Measurements from ENCODE around the gene HELZ. TPM values are rescaled to one million over a fixed set of nuclear protein-coding genes. Genes with fewer than 3 reads are reported as not detected.
"Not testable (repeated sequence)": the region's sequence is repeated elsewhere in the genome, so short reads cannot be mapped to it uniquely, and the experiment has no call there.

Gene HELZ
- total RNA-seq, 1 donor = 247 TPM

DNA sequence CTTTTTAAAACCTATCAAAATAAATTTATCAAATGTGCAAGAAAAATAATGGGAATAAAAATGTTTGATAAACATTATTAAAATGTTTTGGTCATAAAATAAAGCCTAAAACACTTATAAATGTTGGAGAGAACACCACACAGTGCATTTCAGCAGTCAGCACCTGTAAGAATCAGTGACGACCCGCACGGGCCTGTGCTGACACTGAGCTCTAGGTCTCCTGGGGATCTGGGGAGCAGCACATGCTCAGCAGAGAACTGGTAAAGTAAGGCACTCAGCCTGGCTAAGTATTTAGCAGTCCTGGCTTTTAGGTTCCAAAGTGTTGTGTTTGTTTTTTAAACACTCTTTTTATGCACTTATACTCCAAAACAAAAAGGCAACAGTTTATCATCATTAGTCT lies 46.9 kb downstream of the HELZ start:
- Histone ChIP-seq H3K4me3 (ENCODE audit: low read length) (no peak overlapping the region), H3K27me3 (ENCODE audit: insufficient read depth, low read length) (no peaks in the 10 kb centered on the region), H3K9me3 (ENCODE audit: low read depth, low read length) (no peaks in the 10 kb centered on the region), H3K4me1 (ENCODE audit: insufficient read depth, low read length) (no peaks in the 10 kb centered on the region)

DNA sequence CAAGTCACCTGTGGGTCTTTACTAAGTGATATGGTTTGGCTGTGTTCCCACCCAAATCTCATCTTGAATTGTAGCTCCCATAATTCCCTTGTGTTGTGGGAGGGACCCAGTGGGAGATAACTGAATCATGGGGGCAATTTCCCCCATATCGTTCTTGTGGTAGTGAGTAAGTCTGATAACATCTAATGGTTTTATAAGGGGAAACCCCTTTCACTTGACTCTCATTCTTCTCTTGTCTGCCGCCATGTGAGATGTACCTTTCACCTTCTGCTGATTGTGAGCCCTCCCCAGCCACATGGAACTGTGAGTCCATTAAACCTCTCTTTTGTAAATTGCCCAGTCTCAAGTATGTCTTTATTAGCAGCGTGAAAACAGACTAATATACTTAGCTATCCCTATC lies 48.0 kb downstream of the HELZ start:
- not testable (repeated sequence) for H3K4me1 ChIP-seq (ENCODE audit: insufficient read depth, low read length); H3K9me3 ChIP-seq (ENCODE audit: low read depth, low read length); H3K4me3 ChIP-seq (ENCODE audit: low read length); H3K27me3 ChIP-seq (ENCODE audit: insufficient read depth, low read length)

DNA sequence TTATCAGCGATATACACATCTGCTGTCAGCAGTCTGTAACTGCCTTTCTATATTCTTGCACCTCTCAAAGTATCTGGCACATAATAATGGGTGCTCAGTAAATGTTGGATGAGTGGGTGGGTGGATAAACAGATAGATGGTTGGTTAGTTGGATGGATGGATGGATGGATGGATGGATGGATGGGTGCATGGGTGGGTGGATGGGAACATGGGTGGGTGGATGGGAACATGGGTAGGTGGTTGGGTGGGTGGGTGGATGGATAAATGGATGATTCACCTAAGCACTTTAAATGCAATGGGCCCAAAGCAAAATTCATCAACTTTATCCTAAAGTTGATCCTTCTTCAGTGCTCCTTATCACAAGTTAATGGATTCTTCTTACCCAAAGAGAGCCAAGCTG lies 48.6 kb downstream of the HELZ start:
- Histone ChIP-seq H3K9me3 (ENCODE audit: low read depth, low read length) (no peaks in the 10 kb centered on the region), H3K27me3 (ENCODE audit: insufficient read depth, low read length) (no peaks in the 10 kb centered on the region), H3K4me1 (ENCODE audit: insufficient read depth, low read length) (no peaks in the 10 kb centered on the region), H3K4me3 (ENCODE audit: low read length) (no peak overlapping the region)

DNA sequence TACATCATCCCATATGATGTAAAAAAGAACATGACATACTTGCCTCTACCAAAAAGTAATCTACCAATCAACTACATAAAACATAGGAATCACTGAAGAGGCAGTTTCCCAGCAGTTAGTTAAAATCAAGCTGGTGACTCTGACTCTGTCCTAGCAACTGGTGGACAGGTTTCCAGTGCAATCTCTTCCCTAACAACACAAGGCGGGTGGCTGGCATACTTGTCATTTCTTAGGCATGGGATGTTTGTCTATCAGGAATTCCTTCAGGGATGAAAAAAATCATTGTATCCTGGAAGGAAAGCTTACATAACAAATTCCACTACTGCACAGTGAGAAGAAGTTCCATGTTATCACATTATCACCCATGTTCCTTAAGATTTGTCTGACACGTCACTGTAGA lies 50.9 kb downstream of the HELZ start:
- Histone ChIP-seq H3K9me3 (ENCODE audit: low read depth, low read length) (no peaks in the 10 kb centered on the region), H3K4me1 (ENCODE audit: insufficient read depth, low read length) (no peaks in the 10 kb centered on the region), H3K27me3 (ENCODE audit: insufficient read depth, low read length) (no peaks in the 10 kb centered on the region), H3K4me3 (ENCODE audit: low read length) (no peak overlapping the region)

DNA sequence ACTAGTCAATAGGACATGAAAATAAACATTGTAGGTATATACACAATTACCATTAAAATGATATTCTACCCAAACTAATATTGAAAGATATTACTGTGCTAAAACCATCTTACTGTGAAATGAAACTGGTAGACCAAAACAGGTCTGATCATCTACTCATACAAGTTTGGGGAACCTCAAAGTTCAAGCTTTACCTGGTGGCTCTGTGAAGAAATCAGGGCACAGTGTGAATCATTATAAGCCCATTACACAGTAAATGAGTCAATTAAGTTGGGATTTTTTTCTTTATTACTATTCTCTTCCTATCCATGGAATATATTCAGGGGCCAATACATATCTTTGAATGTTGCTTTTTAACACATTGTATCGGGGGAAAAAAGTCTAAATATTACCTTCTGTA lies 57.1 kb downstream of the HELZ start:
- H3K27me3 ChIP-seq (ENCODE audit: insufficient read depth, low read length) = no peaks in the 10 kb centered on the region

DNA sequence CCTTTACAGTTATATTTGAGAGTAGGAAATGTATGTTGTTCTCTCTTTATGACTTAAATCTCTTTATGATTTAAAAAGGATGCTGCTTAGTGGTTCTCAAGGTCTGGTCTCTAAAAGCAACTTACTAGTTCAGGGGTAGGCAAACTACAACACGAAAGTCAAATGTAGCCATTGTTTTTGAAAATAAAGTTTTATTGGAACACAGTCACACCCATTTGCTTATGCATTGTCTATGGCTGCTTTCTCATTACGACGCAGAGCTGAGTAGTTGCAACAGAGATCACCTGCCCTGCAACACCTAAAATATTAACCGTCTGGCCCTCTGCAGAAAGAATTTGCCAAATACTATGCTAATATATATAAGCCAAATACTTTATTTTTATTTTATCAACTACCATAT lies 58.2 kb downstream of the HELZ start:
- no peak overlapping the region for H3K4me3 ChIP-seq (ENCODE audit: low read length)
- H3K27me3 ChIP-seq (ENCODE audit: insufficient read depth, low read length) = no peaks in the 10 kb centered on the region
- no peaks in the 10 kb centered on the region for H3K9me3 ChIP-seq (ENCODE audit: low read depth, low read length)
- H3K4me1 ChIP-seq (ENCODE audit: insufficient read depth, low read length) = no peaks in the 10 kb centered on the region

More for the DNA sequence above, 57.1 kb downstream of the HELZ start:
- Histone ChIP-seq H3K4me1 (ENCODE audit: insufficient read depth, low read length) (no peaks in the 10 kb centered on the region), H3K9me3 (ENCODE audit: low read depth, low read length) (no peaks in the 10 kb centered on the region), H3K4me3 (ENCODE audit: low read length) (no peak overlapping the region)

DNA sequence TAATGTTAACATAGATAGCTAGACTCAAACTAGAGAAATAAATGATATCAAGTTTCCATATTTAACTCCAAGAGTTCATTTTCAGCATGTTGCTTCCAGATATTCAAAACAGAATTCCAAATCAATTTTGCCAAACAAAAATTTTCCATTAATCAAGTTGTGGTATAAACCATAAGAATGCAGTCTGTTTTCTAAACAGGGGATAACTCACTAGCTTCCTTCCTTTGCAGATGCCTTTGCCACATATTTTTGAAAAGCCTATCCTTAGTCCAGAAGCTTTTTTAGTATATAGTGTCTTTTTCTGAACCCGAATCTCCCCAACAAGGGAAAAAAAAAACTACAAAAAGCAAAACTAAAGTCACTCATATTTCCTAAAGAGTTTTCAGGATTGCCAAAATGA lies 61.5 kb downstream of the HELZ start:
- H3K9me3 ChIP-seq (ENCODE audit: low read depth, low read length) = no peaks in the 10 kb centered on the region
- H3K4me1 ChIP-seq (ENCODE audit: insufficient read depth, low read length) = no peaks in the 10 kb centered on the region
- H3K27me3 ChIP-seq (ENCODE audit: insufficient read depth, low read length) = no peaks in the 10 kb centered on the region
- H3K4me3 ChIP-seq (ENCODE audit: low read length) = no peak overlapping the region

DNA sequence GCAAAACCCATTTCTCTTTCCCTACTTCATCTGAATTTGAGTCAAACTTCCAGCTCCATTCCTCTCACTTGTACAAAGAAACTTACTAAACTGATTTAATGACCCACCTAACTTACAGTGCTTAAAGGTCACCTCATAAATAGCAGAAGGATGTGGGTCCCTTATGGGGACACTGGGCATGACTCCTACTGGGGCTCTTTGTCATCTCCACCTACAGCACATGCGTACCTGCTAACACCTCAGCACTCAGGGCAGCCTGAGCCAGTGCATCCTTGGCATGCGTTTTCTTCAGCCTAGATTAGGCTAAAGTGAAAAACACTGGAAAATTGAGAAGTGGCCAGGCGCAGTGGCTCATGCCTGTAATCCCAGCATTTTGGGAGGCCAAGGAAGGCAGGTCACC lies 63.2 kb downstream of the HELZ start:
- no peaks in the 10 kb centered on the region for H3K4me1 ChIP-seq (ENCODE audit: insufficient read depth, low read length)
- H3K9me3 ChIP-seq (ENCODE audit: low read depth, low read length) = no peaks in the 10 kb centered on the region
- no peaks in the 10 kb centered on the region for H3K27me3 ChIP-seq (ENCODE audit: insufficient read depth, low read length)
- no peak overlapping the region for H3K4me3 ChIP-seq (ENCODE audit: low read length)

DNA sequence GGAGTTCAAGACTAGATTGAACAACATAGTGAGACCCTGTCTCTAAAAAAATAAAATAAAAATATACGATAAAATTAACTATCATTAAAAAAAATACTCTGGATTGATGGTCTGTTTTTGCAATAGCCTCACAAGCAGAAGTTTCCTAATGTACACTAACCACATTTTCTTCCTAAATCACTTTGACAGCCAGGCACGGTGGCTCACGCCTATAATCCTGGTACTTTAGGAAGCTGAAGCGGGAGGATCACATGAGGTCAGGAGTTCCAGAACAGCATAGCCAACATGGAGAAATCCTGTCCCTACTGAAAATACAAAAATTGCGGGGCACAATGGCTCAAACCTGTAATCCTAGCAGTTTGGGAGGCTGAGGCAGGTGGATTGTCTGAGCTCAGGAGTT lies 64.7 kb downstream of the HELZ start:
- H3K9me3 ChIP-seq (ENCODE audit: low read depth, low read length) = no peaks in the 10 kb centered on the region

DNA sequence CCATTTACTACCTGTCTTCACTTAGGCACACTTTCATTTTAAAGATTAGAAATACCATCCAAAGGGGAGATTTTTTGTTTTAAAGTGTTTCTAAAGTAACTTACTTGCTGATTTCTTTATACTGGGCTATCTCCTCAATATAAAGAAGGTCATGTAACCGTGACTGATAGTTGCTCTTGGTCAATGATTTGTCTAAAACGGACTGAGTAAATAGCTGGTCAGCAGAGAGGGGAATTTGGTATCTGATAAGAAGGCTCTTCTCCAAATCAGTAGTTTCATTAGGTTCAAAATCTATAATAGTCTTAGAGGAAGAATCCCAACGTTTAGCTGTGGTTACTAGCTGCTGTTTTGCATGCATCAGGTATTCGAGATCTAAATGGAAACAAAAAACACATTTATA lies 66.4 kb downstream of the HELZ start:
- Histone ChIP-seq H3K9me3 (ENCODE audit: low read depth, low read length) (no peaks in the 10 kb centered on the region), H3K4me3 (ENCODE audit: low read length) (no peak overlapping the region), H3K27me3 (ENCODE audit: insufficient read depth, low read length) (no peaks in the 10 kb centered on the region), H3K4me1 (ENCODE audit: insufficient read depth, low read length) (no peaks in the 10 kb centered on the region)

More for the DNA sequence above, 64.7 kb downstream of the HELZ start:
- H3K27me3 ChIP-seq (ENCODE audit: insufficient read depth, low read length) = no peaks in the 10 kb centered on the region
- H3K4me3 ChIP-seq (ENCODE audit: low read length) = no peak overlapping the region
- no peaks in the 10 kb centered on the region for H3K4me1 ChIP-seq (ENCODE audit: insufficient read depth, low read length)

DNA sequence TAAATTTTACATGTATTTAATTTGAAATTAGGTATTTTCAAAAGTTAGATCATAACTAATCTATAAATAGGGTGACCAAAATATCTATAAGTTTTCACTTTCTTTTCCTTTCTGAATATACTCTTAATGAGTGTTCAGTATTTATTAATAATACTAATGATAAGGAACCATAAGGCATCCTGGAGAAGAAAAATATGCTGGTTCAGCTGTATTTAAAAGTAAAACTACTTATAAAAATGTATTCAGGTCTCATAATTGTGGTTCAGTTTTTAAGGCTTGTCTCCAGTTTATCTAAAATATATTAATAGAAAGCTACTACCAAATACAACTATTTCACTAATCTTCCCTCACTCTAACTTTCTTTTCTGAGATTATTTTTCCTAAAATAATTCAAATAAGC lies 67.3 kb downstream of the HELZ start:
- no peaks in the 10 kb centered on the region for H3K9me3 ChIP-seq (ENCODE audit: low read depth, low read length)
- H3K27me3 ChIP-seq (ENCODE audit: insufficient read depth, low read length) = no peaks in the 10 kb centered on the region
- H3K4me1 ChIP-seq (ENCODE audit: insufficient read depth, low read length) = no peaks in the 10 kb centered on the region
- no peak overlapping the region for H3K4me3 ChIP-seq (ENCODE audit: low read length)

DNA sequence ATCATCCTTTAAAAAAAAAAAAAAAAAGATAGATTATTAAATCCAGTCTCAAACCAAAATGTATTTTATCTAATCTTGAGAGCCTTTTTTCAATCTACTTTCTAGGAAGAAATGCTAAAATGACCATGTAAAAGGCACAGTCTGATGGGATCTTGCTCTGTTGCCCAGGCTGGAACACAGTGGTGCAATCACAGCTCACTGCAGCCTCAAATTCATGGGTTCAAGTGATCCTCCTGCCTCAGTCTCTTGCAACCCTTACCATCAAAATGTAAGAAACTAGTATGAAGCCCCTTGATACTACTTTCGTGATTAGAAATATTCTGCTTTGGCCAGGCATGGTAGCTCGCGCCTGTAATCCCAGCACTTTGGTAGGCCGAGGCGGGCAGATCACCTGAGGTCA lies 70.8 kb downstream of the HELZ start:
- Histone ChIP-seq H3K9me3 (ENCODE audit: low read depth, low read length) (no peaks in the 10 kb centered on the region), H3K4me3 (ENCODE audit: low read length) (no peak overlapping the region), H3K4me1 (ENCODE audit: insufficient read depth, low read length) (peaks cover 14% of the 10 kb centered on the region), H3K27me3 (ENCODE audit: insufficient read depth, low read length) (no peaks in the 10 kb centered on the region)

DNA sequence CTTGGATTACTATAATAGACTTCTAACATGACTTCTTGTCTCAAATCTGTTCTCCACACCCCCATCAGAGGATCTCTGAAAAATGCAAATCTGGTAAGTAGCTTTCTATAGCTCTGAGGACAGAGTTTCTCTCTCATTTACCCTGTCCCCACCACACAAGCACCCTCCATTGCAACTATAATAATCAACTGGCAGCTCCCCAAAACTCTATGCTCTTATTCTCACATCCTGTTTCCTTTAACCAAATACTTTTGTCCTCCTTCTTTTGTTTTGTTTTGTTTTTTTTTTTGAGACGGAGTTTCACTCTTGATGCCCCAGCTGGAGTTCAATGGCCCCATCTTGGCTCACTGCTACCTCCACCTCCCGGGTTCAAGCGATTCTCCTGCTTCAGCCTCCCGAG lies 73.4 kb downstream of the HELZ start:
- H3K4me1 ChIP-seq (ENCODE audit: insufficient read depth, low read length) = peaks cover 14% of the 10 kb centered on the region
- H3K4me3 ChIP-seq (ENCODE audit: low read length) = no peak overlapping the region
- H3K9me3 ChIP-seq (ENCODE audit: low read depth, low read length) = no peaks in the 10 kb centered on the region
- no peaks in the 10 kb centered on the region for H3K27me3 ChIP-seq (ENCODE audit: insufficient read depth, low read length)

DNA sequence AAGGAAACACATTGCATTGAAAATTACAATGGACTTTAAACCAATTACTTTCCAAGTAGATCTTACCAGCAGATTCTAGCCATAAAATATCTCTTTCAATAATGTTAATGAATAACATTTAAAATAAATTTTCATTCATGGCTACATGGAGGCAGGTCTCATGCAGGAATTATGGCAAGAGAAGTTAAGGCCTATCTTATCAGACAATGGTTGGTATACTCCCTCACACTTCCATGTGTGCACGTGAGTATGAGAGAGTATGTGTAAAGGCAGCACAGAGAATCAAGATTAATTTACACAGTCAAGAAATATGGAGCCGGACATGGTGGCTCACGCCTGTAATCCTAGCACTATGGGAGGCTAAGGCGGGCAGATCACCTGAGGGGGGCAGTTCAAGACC lies 76.5 kb downstream of the HELZ start:
- no peaks in the 10 kb centered on the region for H3K9me3 ChIP-seq (ENCODE audit: low read depth, low read length)

DNA sequence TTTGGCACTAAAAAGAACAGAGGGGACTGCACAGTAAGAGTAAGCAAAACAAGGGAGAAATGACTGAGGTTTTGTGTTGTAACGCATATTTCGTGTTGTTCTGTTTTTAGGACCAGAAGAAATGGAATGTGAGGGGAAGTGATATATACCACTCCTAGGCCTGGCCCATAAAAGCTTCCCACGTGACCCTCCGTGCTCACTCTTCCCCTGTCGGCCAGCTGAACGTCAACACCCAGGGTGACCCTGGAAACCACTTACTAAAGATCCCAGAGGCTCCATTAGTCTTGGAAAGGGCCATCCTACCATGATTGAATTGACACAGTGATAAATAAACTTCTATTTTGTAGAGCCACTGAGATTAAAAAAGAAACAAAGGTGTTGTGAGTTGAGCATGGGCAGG lies 79.8 kb downstream of the HELZ start:
- Histone ChIP-seq H3K4me1 (ENCODE audit: insufficient read depth, low read length) (peaks cover 24% of the 10 kb centered on the region), H3K9me3 (ENCODE audit: low read depth, low read length) (no peaks in the 10 kb centered on the region), H3K27me3 (ENCODE audit: insufficient read depth, low read length) (no peaks in the 10 kb centered on the region), H3K4me3 (ENCODE audit: low read length) (no peak overlapping the region)

More for the DNA sequence above, 76.5 kb downstream of the HELZ start:
- Histone ChIP-seq H3K4me3 (ENCODE audit: low read length) (no peak overlapping the region), H3K27me3 (ENCODE audit: insufficient read depth, low read length) (no peaks in the 10 kb centered on the region), H3K4me1 (ENCODE audit: insufficient read depth, low read length) (peaks cover 37% of the 10 kb centered on the region)

DNA sequence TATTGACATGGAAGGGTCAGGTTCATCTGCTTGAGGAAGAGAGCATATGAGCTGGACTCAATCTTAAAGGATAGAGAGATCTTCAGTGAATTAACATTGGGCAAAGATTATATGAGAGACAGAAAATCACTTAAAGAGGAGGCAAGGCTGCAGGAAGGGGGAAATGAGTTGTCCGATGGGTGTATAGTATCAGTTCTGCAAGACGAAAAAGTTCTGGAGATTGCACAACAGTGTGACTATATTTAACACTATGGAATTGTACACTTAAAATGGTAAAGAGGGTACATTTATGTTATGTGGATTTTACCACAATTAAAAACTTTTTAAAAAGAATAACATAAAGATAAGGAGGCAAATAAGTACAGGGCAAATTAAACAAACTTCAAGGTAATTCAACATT lies 80.7 kb downstream of the HELZ start:
- Histone ChIP-seq H3K27me3 (ENCODE audit: insufficient read depth, low read length) (no peaks in the 10 kb centered on the region), H3K4me1 (ENCODE audit: insufficient read depth, low read length) (peaks cover 24% of the 10 kb centered on the region), H3K9me3 (ENCODE audit: low read depth, low read length) (no peaks in the 10 kb centered on the region), H3K4me3 (ENCODE audit: low read length) (no peak overlapping the region)

DNA sequence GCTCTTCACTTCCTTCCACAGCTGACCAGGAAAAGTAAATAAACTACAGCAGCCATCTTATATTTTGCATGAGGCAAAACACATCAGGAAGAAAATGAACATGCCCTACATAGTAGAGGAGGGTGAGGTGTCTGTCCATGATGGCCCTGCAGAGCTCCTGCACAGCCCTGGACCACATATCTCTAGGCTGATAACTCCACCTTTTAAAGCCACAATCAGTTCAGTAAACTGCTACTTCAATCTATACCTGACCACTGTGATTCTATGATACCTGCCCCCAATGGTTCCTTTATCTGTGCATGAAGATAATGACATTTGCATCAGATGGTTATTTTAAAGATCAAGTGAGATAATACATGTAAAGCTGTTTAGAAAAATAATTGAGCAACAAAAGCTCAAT lies 82.2 kb downstream of the HELZ start:
- no peak overlapping the region for H3K4me3 ChIP-seq (ENCODE audit: low read length)
- no peaks in the 10 kb centered on the region for H3K9me3 ChIP-seq (ENCODE audit: low read depth, low read length)
- H3K4me1 ChIP-seq (ENCODE audit: insufficient read depth, low read length) = peaks cover 24% of the 10 kb centered on the region
- H3K27me3 ChIP-seq (ENCODE audit: insufficient read depth, low read length) = no peaks in the 10 kb centered on the region
